IMR-90 (cell line): Measurements from ENCODE around the gene PCED1A. TPM values are rescaled to one million over a fixed set of nuclear protein-coding genes. Genes with fewer than 3 reads are reported as not detected.

ENCODE experiments used
- ATAC-seq: fragments of 200-7000 bp; cut with Tn5 transposase; 2 replicates; pipeline ENCODE4 v1.9.1; 2020; ENCODE audit warnings: low read depth, mild to moderate bottlenecking, moderate library complexity
- BruUV-seq: library from RNA; stranded (reverse); fragments of 400-500 nt; replicated peaks from 2 replicates; lab custom pipeline; 2021; lab: Mats Ljungman, UMichigan
- CTCF ChIA-PET: fragments of 300-600 bp; formaldehyde crosslinking; extraction: SDS; loops from one replicate; lab custom pipeline; 2021; ENCODE audit warnings: antibody characterized with exemption; lab: Yijun Ruan, JAX
- POLR2A ChIA-PET: fragments of 300-600 bp; sonication (Branson Sonifier 250); formaldehyde crosslinking; loops from one replicate; lab custom pipeline; 2022; ENCODE audit warnings: antibody characterized with exemption; ENCODE audit not compliant: unreplicated experiment; lab: Charles Lee
- DNase-seq: peaks from one replicate; pipeline ENCODE4 v3.0.0; 2013
- H2AFZ ChIP-seq: replicated peaks from 2 replicates; pipeline ENCODE3; 2013; ENCODE audit warnings: low read length, mild to moderate bottlenecking; ENCODE audit not compliant: poor library complexity
- H2AK5ac ChIP-seq: 2 replicates; pipeline ENCODE4 v1.6.1; 2013; ENCODE audit warnings: low read depth, low read length, inconsistent platforms
- H2AK9ac ChIP-seq: replicated peaks from 2 replicates; pipeline ENCODE3; 2013; ENCODE audit warnings: mild to moderate bottlenecking, low read depth, low read length, moderate library complexity; ENCODE audit not compliant: poor library complexity
- H2BK120ac ChIP-seq: 2 replicates; pipeline ENCODE4 v1.6.1; 2013; ENCODE audit warnings: low read depth, low read length, inconsistent platforms
- H2BK15ac ChIP-seq: 3 replicates; pipeline ENCODE4 v1.6.1; 2013; ENCODE audit warnings: low read depth, low read length, inconsistent platforms
- H2BK20ac ChIP-seq: 2 replicates; pipeline ENCODE4 v1.6.1; 2013; ENCODE audit warnings: low read depth, mild to moderate bottlenecking, inconsistent platforms, low read length, moderate library complexity
- H2BK5ac ChIP-seq: 2 replicates; pipeline ENCODE4 v1.6.1; 2013; ENCODE audit warnings: mild to moderate bottlenecking, low read depth, low read length, inconsistent platforms; ENCODE audit not compliant: poor library complexity, severe bottlenecking
- H3K14ac ChIP-seq: replicated peaks from 2 replicates; pipeline ENCODE4 v1.6.1; 2013; ENCODE audit warnings: low read depth, low read length, inconsistent platforms
- H3K18ac ChIP-seq: 2 replicates; pipeline ENCODE4 v1.6.1; 2013; ENCODE audit warnings: low read depth, low read length, control low read depth
- H3K23ac ChIP-seq: 2 replicates; pipeline ENCODE4 v1.6.1; 2013; ENCODE audit warnings: low read depth, low read length, inconsistent platforms
- H3K27ac ChIP-seq: 2 replicates; pipeline ENCODE4 v1.5.1; 2013; ENCODE audit warnings: mild to moderate bottlenecking, control low read depth, low read length; ENCODE audit not compliant: insufficient read depth
- H3K27me3 ChIP-seq: 2 replicates; pipeline ENCODE4 v1.6.1; 2013; ENCODE audit warnings: low read length; ENCODE audit not compliant: control insufficient read depth, insufficient read depth
- H3K36me3 ChIP-seq: 2 replicates; pipeline ENCODE4 v1.6.1; 2013; ENCODE audit warnings: low read length, mixed read lengths; ENCODE audit not compliant: control insufficient read depth, insufficient read depth
- H3K4ac ChIP-seq: 2 replicates; pipeline ENCODE4 v1.6.1; 2013; ENCODE audit warnings: low read depth, low read length, inconsistent platforms
- H3K4me1 ChIP-seq: 2 replicates; pipeline ENCODE4 v1.6.1; 2013; ENCODE audit warnings: low read length, mixed read lengths; ENCODE audit not compliant: control insufficient read depth, insufficient read depth
- H3K4me2 ChIP-seq: 2 replicates; pipeline ENCODE4 v1.6.1; 2013; ENCODE audit warnings: low read depth, mild to moderate bottlenecking, control low read depth, low read length, moderate library complexity
- H3K4me3 ChIP-seq: 2 replicates; pipeline ENCODE4 v1.5.1; 2013; ENCODE audit warnings: low read depth, mild to moderate bottlenecking, control low read depth, low read length, moderate library complexity; ENCODE audit not compliant: insufficient read depth
- H3K56ac ChIP-seq: 2 replicates; pipeline ENCODE4 v1.6.1; 2013; ENCODE audit warnings: low read length, inconsistent platforms; ENCODE audit not compliant: insufficient read depth; ENCODE audit errors: extremely low read depth
- H3K79me1 ChIP-seq, 2 experiments: 2 replicates each; pipeline ENCODE4 v1.6.1; 2013; ENCODE audit warnings: low read length in 2 of 2, inconsistent platforms in 1 of 2, low read depth in 1 of 2
- H3K9ac ChIP-seq: 2 replicates; pipeline ENCODE4 v1.6.1; 2013; ENCODE audit warnings: low read depth, low read length, control low read depth
- H3K9me1 ChIP-seq: 2 replicates; pipeline ENCODE4 v1.6.1; 2013; ENCODE audit warnings: low read length, inconsistent platforms; ENCODE audit not compliant: insufficient read depth
- H3K9me3 ChIP-seq: 2 replicates; pipeline ENCODE4 v1.6.1; 2013; ENCODE audit warnings: low read length; ENCODE audit not compliant: control insufficient read depth, insufficient read depth
- H4K20me1 ChIP-seq: 2 replicates; pipeline ENCODE4 v1.6.1; 2013; ENCODE audit warnings: low read length, inconsistent platforms; ENCODE audit not compliant: insufficient read depth
- H4K5ac ChIP-seq: 2 replicates; pipeline ENCODE4 v1.6.1; 2013; ENCODE audit warnings: mild to moderate bottlenecking, low read depth, low read length, control low read depth
- H4K8ac ChIP-seq, 2 experiments: 2 replicates each; pipeline ENCODE4 v1.6.1; 2013; ENCODE audit warnings: low read depth in 2 of 2, low read length in 2 of 2, control low read depth in 1 of 2, inconsistent platforms in 1 of 2
- H4K91ac ChIP-seq: 2 replicates; pipeline ENCODE4 v1.6.1; 2013; ENCODE audit warnings: low read depth, low read length, inconsistent platforms; ENCODE audit not compliant: insufficient read depth
- BHLHE40 ChIP-seq: fragments of 150-350 bp; IDR thresholded peaks from 2 replicates; pipeline ENCODE4 v1.6.1; 2016; ENCODE audit warnings: mild to moderate bottlenecking, low read depth, low read length
- CEBPB ChIP-seq: IDR thresholded peaks from 2 replicates; pipeline ENCODE4 v1.6.1; 2012; ENCODE audit warnings: low read depth, low read length, improper control_type of control experiment
- CHD1 ChIP-seq: IDR thresholded peaks from 2 replicates; pipeline ENCODE4 v1.6.1; 2012; ENCODE audit warnings: low read depth, low read length, improper control_type of control experiment
- FOS ChIP-seq: fragments of 150-350 bp; IDR thresholded peaks from 2 replicates; pipeline ENCODE4 v1.6.1; 2016; ENCODE audit warnings: low read depth, low read length
- MAFK ChIP-seq: IDR thresholded peaks from 2 replicates; pipeline ENCODE4 v1.6.1; 2012; ENCODE audit warnings: low read depth, low read length, improper control_type of control experiment
- MAZ ChIP-seq: IDR thresholded peaks from 2 replicates; pipeline ENCODE4 v1.6.1; 2012; ENCODE audit warnings: low read depth, mild to moderate bottlenecking, low read length, improper control_type of control experiment, moderate library complexity, borderline replicate concordance
- MXI1 ChIP-seq: IDR thresholded peaks from 2 replicates; pipeline ENCODE4 v1.6.1; 2012; ENCODE audit warnings: low read depth, mild to moderate bottlenecking, low read length, moderate library complexity, borderline replicate concordance
- NFE2L2 ChIP-seq: fragments of 150-350 bp; IDR thresholded peaks from 2 replicates; pipeline ENCODE4 v1.6.1; 2016; ENCODE audit warnings: low read depth, mild to moderate bottlenecking, low read length
- SMC3 ChIP-seq: fragments of 150-350 bp; IDR thresholded peaks from 2 replicates; pipeline ENCODE4 v1.6.1; 2016; ENCODE audit warnings: low read depth, mild to moderate bottlenecking, antibody characterized with exemption, low read length, moderate library complexity
- WGBS, 2 experiments: methylation state at CpG; one replicate each; pipeline versions ENCODE4 v1.1.5 to v1.1.7; 2013; ENCODE audit warnings: missing lambda C conversion rate in 2 of 2; ENCODE audit not compliant: insufficient read length in 1 of 2; ENCODE audit errors: extremely low coverage in 2 of 2; 5-methylcytosine and 5-hydroxymethylcytosine counted together
- dilution Hi-C: fragments of 300-500 bp; cut with HindIII; formaldehyde crosslinking; loops from one replicate; pipeline ENCODE4 v1.14.3; 2018; ENCODE audit warnings: low sequenced_read_pairs; ENCODE audit not compliant: unreplicated experiment
- in situ Hi-C: fragments of 300-500 bp; cut with MboI; formaldehyde crosslinking; loops from 3 replicates; pipeline ENCODE4 v1.14.3; 2019; ENCODE audit warnings: low sequenced_read_pairs, inconsistent platforms, mixed read lengths
- intact Hi-C: fragments of 100-400 bp; cut with micrococcal nuclease; formaldehyde crosslinking; loops from 2 replicates; pipeline ENCODE4 v1.10.0; 2022
- polyA plus RNA-seq, 3 experiments: library from polyadenylated mRNA; depleted of rRNA; stranded (reverse); fragments of >200 nt; gene quantifications; 2 replicates each; pipeline ENCODE4 v1.2.3, GENCODE V29; 2012; ENCODE audit warnings: low replicate concordance in 1 of 3
- total RNA-seq: library from RNA; depleted of rRNA; stranded (reverse); fragments of >200 nt; gene quantifications from 2 replicates; pipeline ENCODE4 v1.2.3, GENCODE V29; 2012
- TF ChIP-seq, protein P1 (sequence below): fragments of 150-350 bp; IDR thresholded peaks from 2 replicates; pipeline ENCODE4 v1.6.1; 2016; ENCODE audit warnings: low read depth, mild to moderate bottlenecking, low read length, moderate library complexity, borderline replicate concordance
- TF ChIP-seq, protein P2 (sequence below): fragments of 150-350 bp; IDR thresholded peaks from 2 replicates; pipeline ENCODE4 v1.6.1; 2017; ENCODE audit warnings: mild to moderate bottlenecking, antibody characterized with exemption, low read length, low read depth
- TF ChIP-seq, protein P3 (sequence below): conservative IDR thresholded peaks from 2 replicates; pipeline ENCODE4 v1.5.1; 2012; ENCODE audit warnings: mild to moderate bottlenecking, low read depth, low read length, improper control_type of control experiment

The PCED1A gene
- total and polyA plus RNA-seq, 2 of the 4 experiments (the other 2 are of a cell fraction) = 9.7 to 33.4 TPM

DNA sequence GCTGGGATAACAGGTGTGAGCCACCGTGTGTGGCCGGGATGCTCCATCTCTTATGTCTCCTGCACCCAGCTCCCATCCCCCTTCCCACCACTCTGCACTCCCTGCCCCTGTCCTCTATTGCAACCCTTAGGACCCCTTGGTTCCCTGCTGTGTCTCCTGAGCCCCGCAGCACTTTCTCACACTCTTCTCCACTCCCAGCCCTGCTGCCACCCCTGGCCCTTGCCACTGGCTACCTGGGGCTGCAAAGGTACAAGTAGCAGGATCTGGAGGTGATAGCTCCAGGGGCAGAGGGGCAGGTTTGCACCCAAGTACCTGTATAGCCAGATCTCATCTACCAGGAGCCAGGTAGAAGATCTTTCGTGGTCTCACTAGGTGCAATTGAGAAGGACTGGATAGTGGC is 33.4 kb downstream of the PCED1A start:
- Histone ChIP-seq H3K4me1 (0 out of 2 replicates have a peak, but pooled peaks cover 3% of the 10 kb centered on the region), H3K56ac (no peak overlapping the region), H3K23ac (no peak overlapping the region), H3K27ac (no peak overlapping the region), H2BK20ac (no peak overlapping the region), H3K14ac (no peak overlapping the region), H4K8ac (no peak overlapping the region), H3K9me3 (peaks cover 4% of the 10 kb centered on the region; the same call in 1 of the 2 replicates), H3K4me3 (no peak overlapping the region), H3K18ac (no peak overlapping the region), H4K91ac (no peak overlapping the region), H4K5ac (no peak overlapping the region), H3K4me2 (no peak overlapping the region), H3K36me3 (no peaks in the 10 kb centered on the region), H2BK5ac (no peak overlapping the region), H2AK5ac (no peak overlapping the region), H2BK15ac (no peak overlapping the region), H2BK120ac (no peak overlapping the region), H4K20me1 (no peaks in the 10 kb centered on the region), H3K79me1 (no peaks in the 10 kb centered on the region), H2AFZ (no peak overlapping the region), H2AK9ac (no peak overlapping the region), H3K27me3 (peaks cover 50% of the 10 kb centered on the region), H3K9ac (no peak overlapping the region), H3K4ac (no peak overlapping the region), H3K9me1 (peaks cover 3% of the 10 kb centered on the region; the same call in 1 of the 2 replicates)
- DNase-seq (no peak), ATAC-seq (no peak)
- intact Hi-C loops = no loop called here
- in situ Hi-C loops = loop anchor here (25.0 kb wide), 1 partner anchor 695 kb away; the partner anchor contains the start of gene STK35
- dilution Hi-C loops = no loop called here
- TF ChIP-seq SMC3 = no peak
- TF ChIP-seq, protein P1, sequence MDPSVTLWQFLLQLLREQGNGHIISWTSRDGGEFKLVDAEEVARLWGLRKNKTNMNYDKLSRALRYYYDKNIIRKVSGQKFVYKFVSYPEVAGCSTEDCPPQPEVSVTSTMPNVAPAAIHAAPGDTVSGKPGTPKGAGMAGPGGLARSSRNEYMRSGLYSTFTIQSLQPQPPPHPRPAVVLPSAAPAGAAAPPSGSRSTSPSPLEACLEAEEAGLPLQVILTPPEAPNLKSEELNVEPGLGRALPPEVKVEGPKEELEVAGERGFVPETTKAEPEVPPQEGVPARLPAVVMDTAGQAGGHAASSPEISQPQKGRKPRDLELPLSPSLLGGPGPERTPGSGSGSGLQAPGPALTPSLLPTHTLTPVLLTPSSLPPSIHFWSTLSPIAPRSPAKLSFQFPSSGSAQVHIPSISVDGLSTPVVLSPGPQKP = no peak
- no peak for TF ChIP-seq MXI1
- no peak for TF ChIP-seq MAZ
- no peak for TF ChIP-seq MAFK
- TF ChIP-seq, protein P2, sequence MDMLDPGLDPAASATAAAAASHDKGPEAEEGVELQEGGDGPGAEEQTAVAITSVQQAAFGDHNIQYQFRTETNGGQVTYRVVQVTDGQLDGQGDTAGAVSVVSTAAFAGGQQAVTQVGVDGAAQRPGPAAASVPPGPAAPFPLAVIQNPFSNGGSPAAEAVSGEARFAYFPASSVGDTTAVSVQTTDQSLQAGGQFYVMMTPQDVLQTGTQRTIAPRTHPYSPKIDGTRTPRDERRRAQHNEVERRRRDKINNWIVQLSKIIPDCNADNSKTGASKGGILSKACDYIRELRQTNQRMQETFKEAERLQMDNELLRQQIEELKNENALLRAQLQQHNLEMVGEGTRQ = no peak
- TF ChIP-seq FOS = no peak
- TF ChIP-seq CEBPB = no peak
- no peak for TF ChIP-seq CHD1
- TF ChIP-seq, protein P3, sequence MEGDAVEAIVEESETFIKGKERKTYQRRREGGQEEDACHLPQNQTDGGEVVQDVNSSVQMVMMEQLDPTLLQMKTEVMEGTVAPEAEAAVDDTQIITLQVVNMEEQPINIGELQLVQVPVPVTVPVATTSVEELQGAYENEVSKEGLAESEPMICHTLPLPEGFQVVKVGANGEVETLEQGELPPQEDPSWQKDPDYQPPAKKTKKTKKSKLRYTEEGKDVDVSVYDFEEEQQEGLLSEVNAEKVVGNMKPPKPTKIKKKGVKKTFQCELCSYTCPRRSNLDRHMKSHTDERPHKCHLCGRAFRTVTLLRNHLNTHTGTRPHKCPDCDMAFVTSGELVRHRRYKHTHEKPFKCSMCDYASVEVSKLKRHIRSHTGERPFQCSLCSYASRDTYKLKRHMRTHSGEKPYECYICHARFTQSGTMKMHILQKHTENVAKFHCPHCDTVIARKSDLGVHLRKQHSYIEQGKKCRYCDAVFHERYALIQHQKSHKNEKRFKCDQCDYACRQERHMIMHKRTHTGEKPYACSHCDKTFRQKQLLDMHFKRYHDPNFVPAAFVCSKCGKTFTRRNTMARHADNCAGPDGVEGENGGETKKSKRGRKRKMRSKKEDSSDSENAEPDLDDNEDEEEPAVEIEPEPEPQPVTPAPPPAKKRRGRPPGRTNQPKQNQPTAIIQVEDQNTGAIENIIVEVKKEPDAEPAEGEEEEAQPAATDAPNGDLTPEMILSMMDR = no peak
- TF ChIP-seq NFE2L2 = no peak
- no peak for TF ChIP-seq BHLHE40
- ChIA-PET POLR2A (no interaction called here), CTCF (no interaction called here)
- BruUV-seq = no TSS peak
- WGBS, 2 experiments = 75% methylated on average over 2 of the region's 4 CpGs; no CpG with 5 or more reads in 1 of the 2 experiments
